NCI-H82 treated with DMSO at 0.1 percent for 48 hours (cell line): ENCODE measurements around the gene CACHD1.

Source experiments
- DNase-seq: peaks from one replicate; lab custom pipeline; 2025; ENCODE audit not compliant: unreplicated experiment; lab: John Stamatoyannopoulos, UW

The CACHD1 gene

DNA sequence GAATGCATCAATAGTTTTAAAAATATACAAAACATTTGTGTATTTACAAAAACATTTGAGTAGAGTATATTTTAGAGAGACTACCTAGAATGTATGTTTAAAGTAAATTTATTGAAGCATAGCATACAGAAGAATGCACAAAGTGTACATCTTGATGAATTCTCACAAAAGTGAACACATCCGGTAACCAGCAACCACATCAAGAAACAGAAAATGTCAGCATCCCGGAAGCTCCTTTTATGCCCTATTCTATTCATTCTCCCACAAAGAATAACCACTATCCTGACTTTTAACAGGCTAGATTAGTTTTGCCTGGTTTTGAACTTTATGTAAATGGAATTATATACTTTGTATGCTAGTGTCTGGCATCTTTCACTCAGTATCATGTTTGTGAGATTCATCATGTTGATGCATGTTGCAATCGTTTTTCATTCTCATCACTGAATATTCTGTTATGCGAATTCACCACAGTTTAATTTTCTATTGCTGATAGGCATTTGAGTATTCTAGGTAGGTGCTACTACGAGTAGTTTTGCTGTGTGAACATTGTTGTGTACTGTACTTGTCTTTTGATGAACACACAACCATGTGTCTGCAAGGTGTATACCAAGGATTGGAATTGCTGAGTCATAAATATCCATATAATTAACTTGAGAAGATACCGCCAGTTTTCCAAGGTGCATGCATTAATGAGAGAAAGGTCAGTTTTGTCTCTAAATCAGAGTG is 75.4 kb downstream of the CACHD1 start:
- DNase-seq: no peak

DNA sequence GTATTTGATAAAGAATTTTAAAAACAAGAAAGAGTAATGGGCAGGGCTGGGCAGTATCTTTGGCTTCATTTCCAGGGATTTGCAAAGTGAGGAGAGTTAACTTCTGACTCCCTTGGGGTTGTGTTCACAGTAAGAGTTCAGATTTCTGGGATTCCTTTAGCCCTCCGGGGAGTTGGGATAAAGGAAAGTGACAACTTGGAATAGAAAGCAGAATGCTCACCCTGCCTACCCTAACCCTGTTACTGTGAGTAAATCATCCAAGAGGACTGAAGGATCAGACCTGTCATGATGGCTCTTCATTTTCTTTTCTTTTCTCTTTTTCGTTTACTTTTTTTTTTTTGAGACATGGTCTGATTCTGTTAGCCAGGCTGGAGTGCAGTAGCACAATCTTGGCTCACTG is 76.1 kb downstream of the CACHD1 start:
- no peak for DNase-seq

DNA sequence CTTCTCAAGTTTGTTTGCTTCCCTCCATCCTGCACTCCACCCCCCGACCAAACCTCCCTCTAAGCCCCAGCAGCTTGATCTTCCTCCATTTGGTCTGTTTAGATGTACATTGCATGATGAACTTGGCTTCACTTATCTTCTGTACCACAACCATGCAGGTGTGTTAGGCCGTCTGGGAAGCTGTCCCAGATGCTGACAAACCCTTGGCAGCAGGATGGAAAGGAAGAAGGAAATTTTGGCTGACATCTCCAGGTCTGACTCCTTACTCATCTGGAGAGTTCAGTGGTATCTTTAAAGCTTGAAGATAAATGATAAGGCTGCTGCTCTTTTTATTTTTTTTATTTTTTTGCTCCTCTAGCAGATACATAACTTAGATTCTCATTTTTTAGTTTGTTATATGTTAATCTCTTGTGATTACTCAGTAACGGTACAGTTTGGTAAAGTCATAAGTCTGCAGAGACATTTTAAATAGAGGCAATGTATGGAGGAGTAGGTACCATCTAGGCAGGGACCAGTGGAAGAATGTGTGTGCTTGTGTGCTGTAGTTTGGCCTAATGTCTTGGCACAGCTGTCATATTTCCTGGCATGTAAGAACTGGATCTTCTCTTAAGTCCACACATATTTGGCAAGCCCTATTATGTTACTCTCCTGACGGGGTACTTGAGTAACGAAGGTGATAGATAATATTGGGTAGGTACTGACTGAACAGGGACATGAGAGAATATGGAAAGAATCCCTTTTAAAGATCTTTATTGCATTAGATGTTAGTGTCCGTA is 79.7 kb downstream of the CACHD1 start:
- DNase-seq: no peak

DNA sequence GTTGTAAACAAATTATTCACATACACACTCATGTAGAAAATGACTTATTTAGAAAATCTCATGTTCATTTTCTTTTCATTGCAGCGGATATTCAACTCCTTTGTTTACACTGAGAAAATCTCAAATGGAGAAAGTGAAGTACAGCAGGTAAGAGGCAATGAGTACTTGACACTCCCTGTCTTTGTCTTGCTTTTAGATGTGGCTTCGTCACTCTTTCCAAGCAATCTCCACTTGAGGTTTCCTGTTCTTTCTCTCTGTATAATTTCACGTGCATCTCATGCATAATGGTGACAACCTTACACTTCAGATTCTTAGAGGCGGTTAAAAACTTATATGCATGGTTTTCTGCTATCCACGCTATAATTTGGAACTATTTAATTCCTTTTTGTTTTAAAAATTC is 80.6 kb downstream of the CACHD1 start:
- no peak for DNase-seq

DNA sequence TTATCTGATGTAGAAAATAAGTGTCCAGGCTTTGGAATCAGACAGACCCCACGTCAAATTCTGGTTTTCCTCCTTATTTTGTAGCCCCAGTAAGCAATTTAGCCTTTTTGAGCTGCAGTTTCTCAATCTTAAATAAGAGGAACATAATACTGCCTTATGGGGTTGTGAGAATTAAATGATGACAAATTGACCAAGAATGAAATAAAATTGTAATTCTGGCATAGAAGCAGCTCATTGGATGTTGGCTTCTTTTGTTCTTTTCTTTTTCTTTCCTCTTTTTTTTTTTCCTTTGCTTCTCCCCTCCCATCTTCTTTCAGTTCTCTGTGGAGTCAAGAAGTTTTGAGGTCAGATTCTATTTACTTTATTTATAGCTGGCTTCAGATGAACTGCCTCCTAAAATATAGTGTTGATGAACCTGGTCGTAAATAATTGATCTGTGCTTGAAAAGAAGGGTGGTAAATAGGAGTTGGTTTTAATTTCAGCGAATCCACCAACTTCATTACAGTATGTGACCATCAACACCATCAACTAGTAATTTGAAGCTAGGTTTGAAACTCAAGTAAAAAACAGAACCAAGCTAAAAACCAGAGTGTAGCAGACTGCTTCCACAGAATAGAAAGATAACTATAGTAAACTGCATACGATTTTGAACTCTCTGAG is 81.1 kb downstream of the CACHD1 start:
- no peak for DNase-seq

DNA sequence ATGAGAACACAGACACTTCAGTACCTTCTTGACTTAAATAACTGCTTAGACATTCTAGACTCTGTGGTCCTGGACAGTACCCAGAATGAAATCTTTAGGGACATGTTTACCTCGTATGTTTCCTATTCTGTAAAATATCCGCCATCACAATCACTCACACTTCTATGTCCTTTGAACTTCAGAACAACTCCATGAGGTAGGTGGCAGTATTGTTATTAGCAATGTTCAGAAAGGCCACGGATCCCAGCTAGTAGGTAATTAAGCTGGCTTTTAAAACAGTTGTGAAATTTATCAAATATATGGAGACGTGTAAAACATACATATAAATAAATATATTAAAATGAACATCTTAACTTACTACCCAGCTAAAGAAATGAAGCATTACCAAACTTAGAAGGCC is 83.4 kb downstream of the CACHD1 start:
- DNase-seq: no peak

DNA sequence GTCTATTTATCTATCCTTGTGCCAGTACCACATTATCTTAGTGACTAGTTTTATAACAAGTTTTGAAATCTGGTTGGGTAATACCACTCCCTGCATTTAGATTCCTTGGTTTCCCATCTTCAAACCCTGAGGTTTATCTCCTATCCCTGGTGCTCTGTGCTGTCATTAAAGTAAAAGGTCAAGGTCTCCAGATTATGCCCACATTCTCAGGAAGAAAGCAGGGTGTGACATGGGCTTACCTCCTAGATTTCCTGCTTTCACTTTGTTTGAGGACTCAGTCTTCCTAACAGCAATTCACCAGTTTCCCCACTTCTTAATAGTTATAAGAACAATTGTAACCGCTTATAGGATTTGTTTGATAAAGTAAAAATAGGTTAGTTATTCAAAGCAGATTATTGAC is 86.0 kb downstream of the CACHD1 start:
- DNase-seq: no peak

DNA sequence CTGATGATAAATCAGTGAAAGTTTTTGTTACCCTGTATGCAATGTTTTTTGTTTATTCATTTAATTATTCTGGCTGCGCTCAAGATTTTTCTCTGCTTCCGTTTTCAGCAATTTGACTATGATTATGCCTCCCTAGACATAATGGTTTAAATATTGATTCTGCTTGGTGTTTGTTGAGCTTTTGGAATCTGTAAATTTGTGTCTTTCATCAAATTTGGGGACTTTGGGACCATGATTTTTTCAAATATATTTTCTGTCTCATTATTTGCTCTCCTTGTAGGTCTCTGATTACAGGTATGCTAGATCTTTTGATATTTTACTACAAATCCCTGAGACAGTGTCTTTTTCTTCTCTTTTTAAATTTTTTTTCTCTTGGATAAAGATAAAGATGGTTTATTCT is 92.1 kb downstream of the CACHD1 start:
- DNase-seq: no peak

DNA sequence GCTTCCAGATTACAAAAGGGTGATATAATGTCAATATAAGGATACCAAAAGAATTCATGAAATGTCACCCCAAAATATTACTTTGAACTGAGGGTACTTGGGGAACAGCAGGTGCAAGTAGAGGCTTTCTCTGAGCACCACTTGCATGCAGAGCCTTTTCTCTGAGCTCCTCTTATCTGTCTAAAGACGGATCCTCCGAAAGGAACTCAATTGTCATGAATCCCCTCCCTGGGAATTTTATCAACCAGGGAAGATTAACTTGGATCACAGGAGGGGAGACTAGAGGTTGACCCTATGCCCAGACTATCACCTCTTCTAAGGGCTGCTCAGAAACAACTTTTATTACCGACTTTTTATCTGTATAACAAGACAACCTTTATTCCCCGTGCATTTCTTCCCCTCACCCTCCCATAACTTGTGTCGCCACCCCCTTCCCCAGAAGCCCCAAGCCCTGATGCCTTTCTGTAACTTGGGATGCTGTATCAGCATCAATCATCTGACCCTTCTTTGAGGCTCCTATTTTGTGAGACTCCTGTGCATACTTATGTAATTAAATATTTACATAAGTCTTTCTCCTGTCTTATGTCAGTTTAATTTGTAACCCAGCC is 94.1 kb downstream of the CACHD1 start:
- no peak for DNase-seq

DNA sequence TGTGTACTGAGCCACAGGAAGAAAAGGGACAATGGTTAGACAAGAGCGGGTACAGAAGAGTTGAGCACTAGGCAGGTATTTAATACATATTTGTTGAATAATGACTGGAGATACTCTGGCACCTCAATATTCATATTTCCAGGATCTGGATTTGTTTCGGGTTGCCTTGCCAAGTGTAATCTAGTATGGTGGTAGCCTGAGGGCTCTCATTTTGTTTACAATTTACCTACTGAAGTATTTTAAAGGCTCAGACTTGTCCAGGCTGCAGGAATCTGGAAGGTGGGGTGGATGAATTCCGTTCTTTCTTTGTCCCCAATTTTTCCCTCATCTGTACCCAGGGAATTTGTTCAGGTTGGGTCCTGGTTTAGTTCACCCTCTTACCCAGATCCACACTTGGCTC is 95.0 kb downstream of the CACHD1 start:
- DNase-seq: no peak

DNA sequence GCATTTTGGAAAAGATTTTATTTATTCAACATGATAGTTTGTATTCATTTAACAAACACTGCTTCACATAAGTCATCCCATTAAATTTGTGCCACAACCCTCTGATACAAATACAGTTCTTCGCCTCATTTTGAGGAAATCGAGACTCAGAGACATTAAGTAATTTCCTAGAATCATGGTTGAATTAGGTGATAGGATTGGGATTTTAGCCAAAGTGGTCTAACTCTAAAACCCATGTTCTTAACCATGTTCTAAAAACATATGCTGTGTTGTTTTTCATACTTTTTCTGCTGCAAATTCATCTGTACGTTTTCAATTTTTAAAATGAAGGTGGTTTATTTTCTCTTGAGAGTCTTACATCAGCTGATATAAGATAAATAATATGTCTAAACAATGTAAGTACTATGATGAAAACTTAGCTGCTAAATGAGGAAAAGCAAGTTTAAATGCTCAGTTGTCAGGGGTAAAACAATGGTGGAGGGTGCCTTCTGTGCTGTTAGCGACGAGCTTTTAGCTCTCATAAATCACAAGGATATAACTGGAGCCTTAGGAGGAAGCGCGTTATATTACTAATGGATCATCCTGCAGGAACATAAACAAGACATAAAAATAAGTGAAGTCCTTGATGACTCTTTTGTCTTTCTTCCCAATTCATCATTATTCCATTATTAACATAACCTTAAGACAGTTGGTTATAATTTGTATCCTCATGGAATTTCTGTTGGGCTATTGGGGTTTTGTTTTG is 97.7 kb downstream of the CACHD1 start:
- DNase-seq: no peak

DNA sequence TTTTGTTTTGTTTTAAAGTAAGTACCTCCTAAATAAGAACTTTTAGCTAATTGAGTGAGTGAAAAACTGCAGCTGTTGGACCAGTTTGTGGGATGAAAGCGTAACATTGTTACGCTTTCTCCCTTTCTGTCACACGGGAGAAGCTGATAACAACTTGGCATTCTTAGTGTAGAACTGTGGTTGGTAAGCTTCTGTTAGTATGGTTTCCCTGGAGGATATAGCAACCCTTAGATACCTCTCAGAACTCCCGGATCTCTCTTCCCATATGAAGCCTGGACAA is 98.2 kb downstream of the CACHD1 start:
- DNase-seq: no peak

DNA sequence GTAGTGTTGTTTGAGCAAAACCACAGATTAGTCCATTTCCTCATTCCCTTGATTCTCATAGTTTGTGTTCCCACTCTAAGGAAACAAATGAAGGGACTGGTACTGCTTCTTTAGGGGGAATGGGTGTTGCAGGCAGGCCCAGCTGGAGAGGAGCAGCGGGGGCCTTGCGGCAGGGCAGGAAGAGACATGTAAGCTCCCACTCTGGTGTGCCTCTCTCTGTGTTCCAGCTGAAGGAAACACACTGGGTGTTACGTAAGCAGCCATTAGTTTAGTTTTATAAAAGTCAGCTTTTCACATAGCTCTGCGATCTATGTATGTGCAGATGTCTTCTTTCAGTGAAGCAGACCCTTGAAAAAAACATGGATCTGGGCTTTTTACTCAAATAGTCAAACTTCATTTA is 99.5 kb downstream of the CACHD1 start:
- no peak for DNase-seq

DNA sequence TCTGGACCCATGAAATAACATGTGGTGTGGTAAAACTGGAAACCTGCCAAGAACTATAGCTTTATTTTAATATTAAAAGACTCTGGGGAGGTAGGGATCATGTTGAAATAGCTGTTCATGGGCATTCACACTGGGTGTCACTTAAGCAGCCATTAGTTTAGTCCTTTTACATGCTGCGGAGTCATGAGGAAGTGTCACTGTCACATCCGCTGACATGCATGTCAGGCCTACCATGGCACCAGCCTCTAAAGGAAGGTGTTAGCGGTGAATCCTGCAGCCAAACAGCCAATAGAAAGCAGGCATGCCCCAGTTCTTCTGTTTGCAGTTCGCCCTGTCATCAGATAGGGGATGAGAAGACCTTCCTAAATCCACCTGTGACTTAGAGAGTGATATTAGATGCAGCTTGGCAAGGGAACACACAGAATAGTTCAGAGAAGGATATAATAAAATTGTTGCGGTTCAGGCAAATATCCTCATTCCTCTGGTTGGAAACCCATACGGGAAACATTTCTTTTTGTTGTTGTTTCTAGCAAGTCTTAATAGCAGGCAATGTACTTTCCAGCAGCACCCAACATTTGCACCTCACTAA is 100.4 kb downstream of the CACHD1 start:
- DNase-seq: no peak

DNA sequence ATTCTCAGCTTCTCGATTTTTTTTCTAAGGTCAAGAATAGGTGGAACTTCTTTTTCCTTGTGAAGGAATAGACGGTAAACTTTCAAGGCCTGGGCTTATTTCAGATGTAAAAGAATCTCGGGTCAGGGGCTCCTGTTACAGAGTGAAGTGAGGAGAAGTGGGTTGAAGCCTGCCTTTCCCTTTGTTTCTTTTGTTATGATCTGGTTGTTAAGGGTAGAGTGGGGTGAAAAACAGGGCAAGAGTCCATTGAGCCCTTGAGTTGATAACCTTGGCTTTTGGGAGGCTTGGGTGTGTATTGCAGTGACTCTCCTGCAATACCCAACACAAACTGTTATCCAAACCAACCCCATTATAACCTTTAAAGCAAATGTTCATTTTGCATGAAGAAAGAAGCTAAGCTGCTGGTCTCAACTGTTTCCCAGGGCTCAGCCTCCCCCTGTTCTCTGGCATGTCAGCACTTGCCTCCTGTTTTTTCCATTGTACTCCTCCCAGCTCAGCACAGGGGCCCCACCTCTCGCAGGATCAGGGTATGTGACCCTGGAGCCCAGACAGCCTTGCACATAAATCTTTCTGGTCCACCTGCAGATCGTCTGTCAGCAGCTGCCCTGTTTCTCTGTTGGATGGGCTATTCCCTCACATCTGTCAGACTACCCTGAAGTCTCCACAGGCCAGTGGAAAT is 102.4 kb downstream of the CACHD1 start:
- DNase-seq: no peak

DNA sequence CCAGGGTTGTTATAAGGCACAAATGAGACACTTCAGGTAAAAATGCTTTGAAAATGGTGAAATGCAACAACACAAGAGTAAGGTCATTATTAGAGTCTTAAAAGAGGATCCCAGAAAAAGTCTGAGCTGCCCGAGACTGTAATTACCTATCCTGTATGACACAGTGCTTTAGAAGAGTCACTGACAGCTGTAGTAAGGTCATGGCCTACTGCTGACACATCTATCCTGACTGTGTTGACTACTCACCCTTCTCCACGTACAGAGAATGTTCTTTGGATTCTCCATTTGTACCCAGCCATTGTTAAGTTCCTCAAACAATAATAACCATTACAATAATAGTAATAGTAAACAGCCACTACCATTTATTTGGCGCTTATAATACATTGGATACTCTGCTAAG is 104.4 kb downstream of the CACHD1 start:
- DNase-seq: no peak

DNA sequence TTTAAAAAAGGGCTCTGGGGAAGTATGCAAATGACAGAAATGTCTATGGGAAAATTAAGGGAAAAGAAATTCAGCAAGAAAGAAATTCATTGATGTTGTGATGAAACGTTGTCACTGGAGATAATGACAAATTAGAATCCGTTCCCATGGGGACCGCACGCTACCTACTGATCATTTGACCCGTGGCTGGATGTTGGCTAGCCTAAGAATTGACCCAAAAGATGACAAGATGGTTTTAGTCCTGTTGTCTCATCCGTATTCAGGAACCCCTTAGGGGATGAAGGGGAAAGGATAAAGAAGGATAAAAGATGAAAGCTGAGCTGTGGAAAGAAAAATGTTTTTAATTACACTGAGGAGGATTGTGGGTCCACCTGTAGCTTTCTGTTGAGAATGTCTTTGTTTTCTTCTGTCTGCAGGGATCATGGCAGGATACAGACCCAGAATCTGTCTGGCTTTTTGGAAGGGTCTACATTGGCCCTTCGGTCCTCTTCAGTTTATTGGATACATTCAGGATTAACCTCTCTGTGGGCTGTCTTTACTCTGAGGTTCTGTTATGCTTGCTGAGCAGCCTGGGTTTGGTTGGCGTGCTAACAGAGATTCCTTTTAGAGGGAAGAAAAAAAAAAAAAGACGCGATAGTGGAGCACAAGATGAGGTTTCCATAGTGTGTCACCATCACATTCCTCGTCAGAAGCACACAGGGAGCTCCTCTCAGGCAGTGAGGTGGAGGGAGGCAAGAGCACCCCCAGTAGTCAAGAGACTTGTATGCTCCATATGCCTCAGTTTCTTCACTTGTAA is 106.2 kb downstream of the CACHD1 start:
- no peak for DNase-seq

DNA sequence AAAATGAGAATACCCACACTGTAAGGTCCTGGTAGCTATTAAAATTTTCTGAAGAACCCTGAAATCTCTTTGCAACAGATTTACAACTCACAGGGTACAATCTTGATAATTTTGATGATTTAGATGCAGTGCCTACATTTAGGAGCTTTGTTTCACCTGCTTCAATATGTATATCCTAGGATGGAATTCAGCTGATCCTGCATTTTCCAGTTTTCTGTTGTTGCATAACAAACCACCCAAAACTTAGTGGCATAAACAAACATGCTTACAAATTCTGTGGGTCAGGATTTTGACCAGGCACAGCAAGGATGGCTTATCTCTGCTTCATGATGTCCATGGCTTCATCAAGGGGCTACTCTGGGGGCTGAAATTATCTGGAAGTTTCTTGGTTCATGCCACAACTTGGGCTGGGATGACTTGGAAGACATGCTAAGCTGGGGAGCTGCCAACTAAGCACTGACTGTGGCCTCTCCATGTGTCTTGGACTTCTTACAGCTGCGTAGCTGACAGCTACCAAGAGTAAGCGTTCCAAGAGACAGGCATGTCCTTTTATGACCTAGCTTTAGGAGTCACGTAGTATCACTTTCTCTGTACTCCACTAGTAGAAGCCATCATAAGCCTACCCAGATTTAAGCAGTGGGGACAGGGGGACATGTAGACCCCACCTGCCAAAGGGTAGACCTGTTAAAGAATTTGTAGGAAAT is 108.5 kb downstream of the CACHD1 start:
- DNase-seq: no peak

DNA sequence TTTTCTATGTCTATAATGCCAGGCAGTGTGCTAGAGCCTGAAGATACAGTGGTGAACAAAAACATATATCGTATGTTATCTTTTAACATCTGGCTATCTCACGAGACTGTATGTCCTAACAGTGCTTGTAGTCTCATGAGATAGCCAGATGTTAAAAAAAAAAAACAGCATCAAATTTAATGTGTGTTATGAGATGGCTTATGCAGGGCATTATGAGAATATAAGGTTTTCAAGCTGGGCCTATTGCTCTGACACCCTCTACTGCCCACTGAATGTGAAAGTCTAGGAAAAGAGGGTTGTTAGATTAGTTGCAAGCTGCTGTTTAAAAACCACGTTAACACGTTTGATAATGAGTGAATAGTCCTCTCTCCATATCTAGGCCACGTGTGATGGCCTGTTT is 109.8 kb downstream of the CACHD1 start:
- no peak for DNase-seq
